Right hindlimb (tissue), 1 donor: ENCODE data around the gene FOXL3.

Experiments
- DNase-seq: peaks from one replicate; pipeline ENCODE4 v3.0.0-alpha.2; 2018

FOXL3 gene

GRCh38 chr7:268991-269390 is 21.0 kb upstream of the FOXL3 start:
- DNase-seq: no peak

GRCh38 chr7:269721-270120 is 20.2 kb upstream of the FOXL3 start:
- no peak for DNase-seq

- no peak for DNase-seq
Measured at GRCh38 chr7:270351-270983, 19.5 kb upstream of the FOXL3 start.

GRCh38 chr7:271266-272107 is 18.5 kb upstream of the FOXL3 start:
- DNase-seq: no peak

- DNase-seq: no peak
Measured at GRCh38 chr7:272108-272615, 17.8 kb upstream of the FOXL3 start.

- DNase-seq: no peak
Measured at GRCh38 chr7:272631-273030, 17.3 kb upstream of the FOXL3 start.

GRCh38 chr7:273327-273726 is 16.6 kb upstream of the FOXL3 start:
- DNase-seq: no peak

GRCh38 chr7:274266-274665 is 15.7 kb upstream of the FOXL3 start:
- no peak for DNase-seq

GRCh38 chr7:276230-276835 is 13.6 kb upstream of the FOXL3 start:
- DNase-seq: no peak

- no peak for DNase-seq
Measured at GRCh38 chr7:277228-277627, 12.7 kb upstream of the FOXL3 start.

- DNase-seq: no peak
Measured at GRCh38 chr7:278081-278480, 11.9 kb upstream of the FOXL3 start.

- no peak for DNase-seq
Measured at GRCh38 chr7:279821-280220, 10.1 kb upstream of the FOXL3 start.

GRCh38 chr7:280461-280860 is 9.5 kb upstream of the FOXL3 start:
- no peak for DNase-seq

GRCh38 chr7:281637-282036 is 8.3 kb upstream of the FOXL3 start:
- no peak for DNase-seq

GRCh38 chr7:282621-283020 is 7.3 kb upstream of the FOXL3 start:
- DNase-seq: no peak

- DNase-seq: peak; percentile 11
Measured at GRCh38 chr7:284762-285722, 4.9 kb upstream of the FOXL3 start.

GRCh38 chr7:285731-286130 is 4.2 kb upstream of the FOXL3 start:
- peak; percentile 7 for DNase-seq

GRCh38 chr7:286266-286665 is 3.7 kb upstream of the FOXL3 start:
- peak; percentile 6 for DNase-seq

GRCh38 chr7:288671-289101 is 1.3 kb upstream of the FOXL3 start:
- peak; percentile 12 for DNase-seq

- DNase-seq: no peak
Measured at GRCh38 chr7:289209-289755, 688 bp upstream of the FOXL3 start.

GRCh38 chr7:290554-291372 is 793 bp downstream of the FOXL3 start:
- no peak for DNase-seq
